Measurements from ENCODE around the gene XPNPEP2. TPM values are rescaled to one million over a fixed set of nuclear protein-coding genes. Genes with fewer than 3 reads are reported as not detected.

The XPNPEP2 gene
- total RNA-seq = not detected in 2 replicates

GRCh38 chrX:129738466-129739308 lies at the start of gene XPNPEP2:
TSS of gene XPNPEP2 (plus strand) at chrX:129738979. CDS start at chrX:129739214, 235 bp downstream.

GRCh38 chrX:129779747-129780146 lies 41.0 kb downstream of the XPNPEP2 start, which contains the start of gene SASH3:
TSS of gene SASH3 (plus strand) at chrX:129779949. CDS start at chrX:129780098, 149 bp downstream.

Other genes starting within 250 kb of the XPNPEP2 start
- 86.4 and 115 TPM in 2 replicates for gene SMARCA1, start 215.5 kb upstream of the XPNPEP2 start, total RNA-seq
- 30.3 and 37.0 TPM in 2 replicates for gene OCRL, start 198.7 kb upstream of the XPNPEP2 start, total RNA-seq
- 0.51 and 1.2 TPM in 2 replicates for gene APLN, start 84.0 kb upstream of the XPNPEP2 start, total RNA-seq
- not detected in 2 replicates for gene SASH3, start 41.0 kb downstream of the XPNPEP2 start, total RNA-seq
- 24.3 and 32.0 TPM in 2 replicates for gene ZDHHC9, start 104.9 kb downstream of the XPNPEP2 start, total RNA-seq
- 15.4 and 22.2 TPM in 2 replicates for gene UTP14A, start 167.2 kb downstream of the XPNPEP2 start, total RNA-seq
- gene BCORL1, start 243.7 kb downstream of the XPNPEP2 start, total RNA-seq = 1.5 and 3.3 TPM in 2 replicates